PC-3 (cell line): Measurements from ENCODE around the gene PHKG1.

Source experiments
- CTCF ChIP-seq: fragments of 300-600 bp; sonication (generic); conservative IDR thresholded peaks from 2 replicates; pipeline ENCODE4 v1.5.1; 2017; ENCODE audit warnings: antibody characterized with exemption, low read depth, mild to moderate bottlenecking, low read length
- EZH2 ChIP-seq: fragments of 300-600 bp; sonication (generic); IDR thresholded peaks from one replicate; pipeline ENCODE4 v1.6.1; 2017; ENCODE audit warnings: antibody characterized with exemption, mild to moderate bottlenecking, low read length; ENCODE audit not compliant: unreplicated experiment
- EZH2phosphoT487 ChIP-seq: fragments of 300-600 bp; sonication (generic); IDR thresholded peaks from 2 replicates; pipeline ENCODE4 v1.6.1; 2018; ENCODE audit warnings: mild to moderate bottlenecking, antibody characterized with exemption, low read length, borderline replicate concordance

- no peak for TF ChIP-seq EZH2
- TF ChIP-seq CTCF, result no peak
- TF ChIP-seq EZH2phosphoT487, result no peak
These were observed 15.1 kb downstream of the PHKG1 start for GRCh38 chr7:56077681-56078080.
